Measurements from ENCODE around the gene SHISA9. TPM values are rescaled to one million over a fixed set of nuclear protein-coding genes. Genes with fewer than 3 reads are reported as not detected.

The SHISA9 gene
- total RNA-seq, 4 donors from 2014 or later = 2.0 to 6.3 (median 3.5) TPM

- WGBS, 2 donors = 75 to 80% methylated on average over 3 to 5 of the region's 5 CpGs
- DNase-seq (ENCODE audit: low spot score in 2 of 2) = no peak
- no peak overlapping the region for H3K27ac ChIP-seq
Measured at GRCh38 chr16:12942861-12943260, 41.5 kb downstream of the SHISA9 start.

DNA sequence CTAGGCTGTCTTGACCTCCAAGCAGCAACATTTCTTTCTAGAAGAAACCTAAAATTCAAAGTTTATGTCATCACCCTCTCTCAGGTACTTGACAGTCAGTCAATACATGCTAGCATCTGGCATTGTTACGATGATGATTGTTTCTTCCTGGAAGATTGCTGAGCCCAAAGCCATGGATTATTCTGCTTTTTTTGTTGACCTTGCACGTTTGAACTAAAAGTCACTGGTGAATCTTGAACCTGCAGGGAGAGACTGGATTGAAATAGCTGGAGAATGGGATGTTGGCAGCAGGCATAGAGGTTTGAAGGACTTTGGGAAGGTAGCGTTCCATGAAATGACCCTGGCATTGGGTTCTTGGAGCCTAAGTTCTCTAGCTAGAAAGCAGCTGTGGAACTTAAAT is 42.9 kb downstream of the SHISA9 start:
- TF ChIP-seq EP300 (IDR thresholded peaks at IDR 0.05) (no peak), POLR2A (IDR thresholded peaks at IDR 0.05) (no peak)
- TF ChIP-seq, protein P1, sequence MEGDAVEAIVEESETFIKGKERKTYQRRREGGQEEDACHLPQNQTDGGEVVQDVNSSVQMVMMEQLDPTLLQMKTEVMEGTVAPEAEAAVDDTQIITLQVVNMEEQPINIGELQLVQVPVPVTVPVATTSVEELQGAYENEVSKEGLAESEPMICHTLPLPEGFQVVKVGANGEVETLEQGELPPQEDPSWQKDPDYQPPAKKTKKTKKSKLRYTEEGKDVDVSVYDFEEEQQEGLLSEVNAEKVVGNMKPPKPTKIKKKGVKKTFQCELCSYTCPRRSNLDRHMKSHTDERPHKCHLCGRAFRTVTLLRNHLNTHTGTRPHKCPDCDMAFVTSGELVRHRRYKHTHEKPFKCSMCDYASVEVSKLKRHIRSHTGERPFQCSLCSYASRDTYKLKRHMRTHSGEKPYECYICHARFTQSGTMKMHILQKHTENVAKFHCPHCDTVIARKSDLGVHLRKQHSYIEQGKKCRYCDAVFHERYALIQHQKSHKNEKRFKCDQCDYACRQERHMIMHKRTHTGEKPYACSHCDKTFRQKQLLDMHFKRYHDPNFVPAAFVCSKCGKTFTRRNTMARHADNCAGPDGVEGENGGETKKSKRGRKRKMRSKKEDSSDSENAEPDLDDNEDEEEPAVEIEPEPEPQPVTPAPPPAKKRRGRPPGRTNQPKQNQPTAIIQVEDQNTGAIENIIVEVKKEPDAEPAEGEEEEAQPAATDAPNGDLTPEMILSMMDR (IDR thresholded peaks at IDR 0.05) = no peak
- 72 to 74% methylated on average over 3 of the region's 3 CpGs for WGBS, 2 donors
- H3K9me3 ChIP-seq = peaks cover 0 to 15% (median 1%) of the 10 kb centered on the region in 4 donors

More at GRCh38 chr16:12942861-12943260, 41.5 kb downstream of the SHISA9 start:
- Histone ChIP-seq H3K4me3 (no peak overlapping the region), H3K4me1 (no peaks in the 10 kb centered on the region), H3K27me3 (no peaks in the 10 kb centered on the region), H3K9me3 (peaks cover 0 to 25% (median 1%) of the 10 kb centered on the region in 4 donors), H3K36me3 (no peaks in the 10 kb centered on the region)
- TF ChIP-seq, protein P1 (IDR thresholded peaks at IDR 0.05) = no peak
- TF ChIP-seq POLR2A (IDR thresholded peaks at IDR 0.05) = no peak
- no peak for TF ChIP-seq EP300 (IDR thresholded peaks at IDR 0.05)

GRCh38 chr16:12951392-12951791 is 50.0 kb downstream of the SHISA9 start:
- H3K4me1 ChIP-seq = no peaks in the 10 kb centered on the region
- H3K27me3 ChIP-seq = no peaks in the 10 kb centered on the region
- WGBS, 2 donors = 62 to 76% methylated on average over 1 of the region's 1 CpG
- no peaks in the 10 kb centered on the region for H3K36me3 ChIP-seq
- H3K27ac ChIP-seq = no peak overlapping the region
- no peak for DNase-seq (ENCODE audit: low spot score in 2 of 2)
- peaks cover 0 to 6% (median 2%) of the 10 kb centered on the region in 4 donors for H3K9me3 ChIP-seq
- TF ChIP-seq POLR2A (IDR thresholded peaks at IDR 0.05) = no peak
- TF ChIP-seq, protein P1 (IDR thresholded peaks at IDR 0.05) = no peak
- TF ChIP-seq EP300 (IDR thresholded peaks at IDR 0.05) = no peak
- no peak overlapping the region for H3K4me3 ChIP-seq

More for the DNA sequence above, 42.9 kb downstream of the SHISA9 start:
- no peak overlapping the region for H3K4me3 ChIP-seq
- H3K27ac ChIP-seq = no peak overlapping the region
- no peaks in the 10 kb centered on the region for H3K4me1 ChIP-seq
- H3K36me3 ChIP-seq = no peaks in the 10 kb centered on the region
- no peak for DNase-seq (ENCODE audit: low spot score in 2 of 2)
- H3K27me3 ChIP-seq = no peaks in the 10 kb centered on the region

DNA sequence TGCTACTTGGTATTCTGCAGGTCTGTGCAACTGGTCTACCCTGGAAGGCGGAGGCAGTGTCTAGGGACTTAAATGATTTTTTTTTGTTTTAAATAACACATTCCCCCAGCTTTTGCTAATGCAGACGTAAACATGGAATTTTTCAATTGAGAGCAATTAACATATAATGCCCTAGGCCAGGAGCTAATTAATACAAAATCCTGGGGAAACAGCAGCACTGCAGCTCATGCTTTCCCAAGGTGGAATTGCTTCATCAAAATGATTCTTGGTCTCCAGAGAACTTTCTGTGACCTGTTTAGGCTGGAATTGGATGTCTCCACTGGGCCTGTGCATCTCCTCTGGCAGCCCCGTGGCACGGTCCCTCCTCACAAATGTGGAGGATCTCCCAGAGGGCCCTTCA is 50.6 kb downstream of the SHISA9 start:
- no peaks in the 10 kb centered on the region for H3K36me3 ChIP-seq
- TF ChIP-seq POLR2A (IDR thresholded peaks at IDR 0.05) (no peak), EP300 (IDR thresholded peaks at IDR 0.05) (no peak)
- TF ChIP-seq, protein P1 (IDR thresholded peaks at IDR 0.05) = no peak
- H3K4me1 ChIP-seq = no peaks in the 10 kb centered on the region
- WGBS, 2 donors = 74 to 78% methylated on average over 4 of the region's 4 CpGs
- no peak overlapping the region for H3K4me3 ChIP-seq
- peaks cover 0 to 5% (median 2%) of the 10 kb centered on the region in 4 donors for H3K9me3 ChIP-seq
- no peak for DNase-seq (ENCODE audit: low spot score in 2 of 2)
- no peak overlapping the region for H3K27ac ChIP-seq
- H3K27me3 ChIP-seq = no peaks in the 10 kb centered on the region

DNA sequence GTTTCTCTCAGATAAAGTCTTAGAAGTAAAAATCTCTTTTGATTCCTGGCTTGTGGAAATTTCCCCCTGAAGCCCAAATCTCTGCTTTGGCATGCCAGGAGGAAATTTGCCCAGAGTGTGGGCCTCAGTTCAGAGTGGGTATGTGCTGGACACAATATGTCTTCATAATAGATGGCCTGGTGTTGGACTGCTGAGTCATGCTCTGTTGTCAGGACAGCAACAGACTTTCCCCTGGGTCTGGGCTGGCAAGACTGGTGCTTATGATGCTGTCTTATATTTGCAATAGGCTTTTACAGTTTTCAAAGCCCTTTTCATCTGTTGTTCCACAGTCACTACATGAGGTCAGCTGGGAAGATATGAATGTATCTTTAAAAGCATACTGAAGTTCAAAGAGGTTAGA is 57.0 kb downstream of the SHISA9 start:
- Histone ChIP-seq H3K4me3 (no peak overlapping the region), H3K4me1 (no peaks in the 10 kb centered on the region), H3K27ac (no peak overlapping the region), H3K9me3 (peaks cover 0 to 24% (median 0%) of the 10 kb centered on the region in 4 donors), H3K27me3 (no peaks in the 10 kb centered on the region), H3K36me3 (no peaks in the 10 kb centered on the region)
- no peak for DNase-seq (ENCODE audit: low spot score in 2 of 2)
- TF ChIP-seq, protein P1 (IDR thresholded peaks at IDR 0.05) = no peak
- no peak for TF ChIP-seq EP300 (IDR thresholded peaks at IDR 0.05)
